ENCODE data around the gene DENND4B. TPM values are rescaled to one million over a fixed set of nuclear protein-coding genes. Genes with fewer than 3 reads are reported as not detected.
A peak's percentile ranks its signal among the peaks of the same experiment; 100 is the strongest.

The DENND4B gene
- polyA plus RNA-seq, 1 of the 3 experiments (the other 2 are of a cell fraction) = 29.6 TPM

DNA sequence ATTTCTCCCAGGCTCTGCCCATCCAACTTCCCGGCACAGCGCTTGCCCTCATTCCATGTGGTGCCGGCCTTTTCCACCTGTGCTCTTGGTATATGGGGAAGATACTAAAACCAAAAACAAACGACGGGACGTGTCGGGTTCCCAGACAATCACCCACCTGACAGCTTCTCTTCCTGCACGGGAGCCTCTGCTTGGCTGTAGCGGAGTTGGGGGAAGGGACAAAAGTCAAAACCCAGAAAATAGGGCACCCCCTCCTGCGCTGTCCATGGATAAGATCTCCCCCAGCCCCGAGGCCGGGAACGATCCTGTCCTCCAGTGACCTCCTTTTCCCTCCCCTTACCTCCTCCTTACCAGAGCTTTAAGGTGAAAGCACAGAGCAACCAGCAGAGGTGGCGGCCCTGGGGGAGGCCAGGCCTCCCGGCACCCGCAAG lies 30.3 kb upstream of the DENND4B start:
- H3K4me2 ChIP-seq = peak overlapping the region; percentile 96
- peaks cover 5 to 16% of the 10 kb centered on the region in 2 experiments; a peak in 2 of 4 replicates for H3K4me1 ChIP-seq (ENCODE audit: control insufficient read depth in 1 of 2, insufficient read depth in 2 of 2, low read depth in 1 of 2, low read length in 1 of 2)
- no peaks in the 10 kb centered on the region for H3K9me2 ChIP-seq
- WGBS (ENCODE audit: low lambda C conversion rate) = 2% methylated on average over 14 of the region's 16 CpGs
- peak overlapping the region; percentile 82 for H2AFZ ChIP-seq (ENCODE audit: low read depth)
- no peaks in the 10 kb centered on the region for H3K27me3 ChIP-seq (ENCODE audit: insufficient read depth)
- TF ChIP-seq GATA2 (CRISPR knock-in tag; IDR thresholded peaks at IDR 0.05) = no peak; the same call in 1 of the 2 replicates
- TF ChIP-seq CHD2 (IDR thresholded peaks at IDR 0.05; ENCODE audit: low read length, partially characterized antibody) = peak; percentile 13
- TF ChIP-seq, protein P1, sequence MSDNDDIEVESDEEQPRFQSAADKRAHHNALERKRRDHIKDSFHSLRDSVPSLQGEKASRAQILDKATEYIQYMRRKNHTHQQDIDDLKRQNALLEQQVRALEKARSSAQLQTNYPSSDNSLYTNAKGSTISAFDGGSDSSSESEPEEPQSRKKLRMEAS (IDR thresholded peaks at IDR 0.05; ENCODE audit: low read depth) = no peak; the same call in 1 of the 2 replicates
- peak; percentile 2; the same call in 1 of the 2 replicates for TF ChIP-seq MXI1 (IDR thresholded peaks at IDR 0.05; ENCODE audit: low read depth, low read length)
- no peak for TF ChIP-seq PBX3 (IDR thresholded peaks at IDR 0.05)
- DNase-seq = peak; percentile 30
- no peaks in the 10 kb centered on the region for H3K9me3 ChIP-seq
- ChIA-PET POLR2A (interaction anchor here (0.7 to 6.6 kb wide), 7 partner anchors 9 to 1120 kb away, joined by 3 to 69 read pairs (median 7); partner anchors contain the start of genes CREB3L4, RAB13, RPS27 and SLC39A1), CTCF (interaction anchor here (0.7 to 8.9 kb wide), 8 partner anchors 9 to 176 kb away, joined by 3 to 68 read pairs (median 6); partner anchors contain the start of genes CREB3L4, DENND4B and RAB13)
- H3K36me3 ChIP-seq (replicated peaks in 1 of 2; ENCODE audit: control insufficient read depth in 1 of 2, insufficient read depth in 2 of 2, low read length in 1 of 2) = peaks cover 32 to 36% of the 10 kb centered on the region in 2 experiments
- H3K27ac ChIP-seq (ENCODE audit: low read depth in 2 of 2, low read length in 1 of 2) = peak overlapping the region; percentile 63 to 91; a peak in 3 of 4 replicates
- H3K79me2 ChIP-seq (ENCODE audit: insufficient read depth) = peaks cover 26% of the 10 kb centered on the region
- H3K4me3 ChIP-seq (ENCODE audit: low read depth in 2 of 2, low read length in 1 of 2) = peak overlapping the region; percentile 92 to 95
- H4K20me1 ChIP-seq (ENCODE audit: insufficient read depth) = no peaks in the 10 kb centered on the region
- peaks cover 21% of the 10 kb centered on the region for H3F3A ChIP-seq (replicated peaks; ENCODE audit: insufficient read depth)
- peak overlapping the region; percentile 83 for H3K9ac ChIP-seq

- no peak overlapping the region for H3K4me2 ChIP-seq
- H3K9me2 ChIP-seq = no peaks in the 10 kb centered on the region
- no peak for TF ChIP-seq JUND (IDR thresholded peaks at IDR 0.05)
- TF ChIP-seq MXI1 (IDR thresholded peaks at IDR 0.05; ENCODE audit: low read depth, low read length) = no peak
- TF ChIP-seq TAF1 (IDR thresholded peaks at IDR 0.05; ENCODE audit: borderline replicate concordance, low read depth, low read length) = no peak
- no peak for TF ChIP-seq GATA2 (CRISPR knock-in tag; IDR thresholded peaks at IDR 0.05)
- TF ChIP-seq FOXJ3 (CRISPR knock-in tag; IDR thresholded peaks at IDR 0.05) = no peak
- no peak for TF ChIP-seq CHD2 (IDR thresholded peaks at IDR 0.05; ENCODE audit: low read length, partially characterized antibody)
- TF ChIP-seq TEAD4 (IDR thresholded peaks at IDR 0.05; ENCODE audit: borderline replicate concordance, insufficient read depth) = no peak
- no peak for TF ChIP-seq RXRA (IDR thresholded peaks at IDR 0.05; ENCODE audit: borderline replicate concordance, low read depth)
- TF ChIP-seq MEF2A (IDR thresholded peaks at IDR 0.05; ENCODE audit: borderline replicate concordance, low read depth) = no peak
- no peak for TF ChIP-seq POLR2AphosphoS5 (IDR thresholded peaks at IDR 0.05; ENCODE audit: low read depth, low read length)
- no peak for TF ChIP-seq ELF1 (IDR thresholded peaks at IDR 0.05)
- no peak for TF ChIP-seq FOXM1 (IDR thresholded peaks at IDR 0.05; ENCODE audit: low read depth)
- no peak for TF ChIP-seq TCF12 (IDR thresholded peaks at IDR 0.05)
- TF ChIP-seq NFIC (IDR thresholded peaks at IDR 0.05; ENCODE audit: borderline replicate concordance) = no peak
- peaks cover 7% of the 10 kb centered on the region for H3F3A ChIP-seq (replicated peaks; ENCODE audit: insufficient read depth)
- H3K4me3 ChIP-seq (ENCODE audit: low read depth in 2 of 2, low read length in 1 of 2) = no peak overlapping the region
- no peak for DNase-seq
- peaks cover 5 to 23% of the 10 kb centered on the region in 2 experiments; a peak in 2 of 4 replicates for H3K4me1 ChIP-seq (ENCODE audit: control insufficient read depth in 1 of 2, insufficient read depth in 2 of 2, low read depth in 1 of 2, low read length in 1 of 2)
- 90% methylated on average over 7 of the region's 7 CpGs for WGBS (ENCODE audit: low lambda C conversion rate)
- H4K20me1 ChIP-seq (ENCODE audit: insufficient read depth) = no peaks in the 10 kb centered on the region
- H3K9me3 ChIP-seq = no peaks in the 10 kb centered on the region
- H3K9ac ChIP-seq = no peak overlapping the region
- CTCF ChIA-PET = interaction anchor here (1.5 to 8.9 kb wide), 2 partner anchors 12 to 43 kb away, joined by 3 to 68 read pairs; partner anchors contain the start of gene RAB13
- no peak overlapping the region for H2AFZ ChIP-seq (ENCODE audit: low read depth)
- peaks cover 17 to 25% of the 10 kb centered on the region in 2 experiments for H3K36me3 ChIP-seq (replicated peaks in 1 of 2; ENCODE audit: control insufficient read depth in 1 of 2, insufficient read depth in 2 of 2, low read length in 1 of 2)
- no peaks in the 10 kb centered on the region for H3K27me3 ChIP-seq (ENCODE audit: insufficient read depth)
- H3K79me2 ChIP-seq (ENCODE audit: insufficient read depth) = peaks cover 22% of the 10 kb centered on the region
- POLR2A ChIA-PET = interaction anchor here (1.9 to 6.6 kb wide), 2 partner anchors 11 to 18 kb away, joined by 5 to 59 read pairs; partner anchors contain the start of genes RPS27 and SLC39A1
- no peak overlapping the region for H3K27ac ChIP-seq (ENCODE audit: low read depth in 2 of 2, low read length in 1 of 2)
Measured at GRCh38 chr1:153973525-153973924, 27.0 kb upstream of the DENND4B start.

Data from SK-N-SH (cell line).